Lung (tissue), 12 donors: ENCODE results near the gene NRG3. TPM values are rescaled to one million over a fixed set of nuclear protein-coding genes. Genes with fewer than 3 reads are reported as not detected.

Source experiments
- ATAC-seq: fragments of 200-7000 bp; cut with Tn5 transposase; one replicate; pipeline ENCODE4 v1.9.1; 2020; ENCODE audit warnings: moderate number of reproducible peaks; ENCODE audit not compliant: insufficient read depth, low FRiP score
- DNase-seq, 3 donors: peaks; one replicate each; pipeline ENCODE4 v3.0.0-alpha.2; 2013 to 2017
- H3K27ac ChIP-seq, 2 donors: one replicate each; pipeline ENCODE4 v1.5.1; 2013; ENCODE audit warnings: mild to moderate bottlenecking in 2 of 2, moderate library complexity in 2 of 2, control low read depth in 1 of 2, inconsistent platforms in 1 of 2, low read depth in 1 of 2, low read length in 1 of 2
- H3K27me3 ChIP-seq, 3 donors: one replicate each; pipeline ENCODE4 v1.5.1; 2013; ENCODE audit warnings: low read length in 2 of 3; ENCODE audit not compliant: control insufficient read depth in 3 of 3, insufficient read depth in 3 of 3
- H3K36me3 ChIP-seq, 4 donors: one replicate each; pipeline ENCODE4 v1.5.1; 2013; ENCODE audit warnings: low read length in 4 of 4, mild to moderate bottlenecking in 1 of 4, moderate library complexity in 1 of 4; ENCODE audit not compliant: control insufficient read depth in 4 of 4, insufficient read depth in 4 of 4
- H3K4me1 ChIP-seq, 5 donors: one replicate each; pipeline ENCODE4 v1.5.1; 2013; ENCODE audit warnings: low read length in 5 of 5, mild to moderate bottlenecking in 2 of 5, moderate library complexity in 1 of 5; ENCODE audit not compliant: control insufficient read depth in 5 of 5, insufficient read depth in 5 of 5
- H3K4me3 ChIP-seq: one replicate; pipeline ENCODE4 v1.5.1; 2013; ENCODE audit warnings: mild to moderate bottlenecking, control low read depth, moderate library complexity
- H3K9ac ChIP-seq, 2 donors: one replicate each; pipeline ENCODE4 v1.5.1; 2013; ENCODE audit warnings: low read length in 2 of 2, control low read depth in 1 of 2; ENCODE audit not compliant: insufficient read depth in 1 of 2
- H3K9me3 ChIP-seq, 4 donors: one replicate each; pipeline ENCODE4 v1.5.1; 2013; ENCODE audit warnings: low read length in 3 of 4, mild to moderate bottlenecking in 1 of 4, moderate library complexity in 1 of 4; ENCODE audit not compliant: control insufficient read depth in 4 of 4, insufficient read depth in 3 of 4
- WGBS, 2 donors: extraction: QIAGEN DNeasy Blood & Tissue Kit; methylation state at CpG; one replicate each; pipeline ENCODE4 v1.1.7; 2013; 5-methylcytosine and 5-hydroxymethylcytosine counted together
- polyA plus RNA-seq, 2 donors: library from polyadenylated mRNA; stranded (reverse); fragments of 200-250 nt; gene quantifications; one replicate each; pipeline ENCODE4 v1.2.1, GENCODE V29; 2013
- total RNA-seq, 2 donors: library from RNA; depleted of rRNA in 1 of 2; stranded (reverse); fragments of >200 nt in 1 of 2; gene quantifications; one replicate each; pipeline ENCODE4 v1.2.1, GENCODE V29; 2014 to 2021
- TF ChIP-seq, protein P1 (sequence below): IDR thresholded peaks from 2 replicates; pipeline ENCODE4 v1.5.1; 2012; ENCODE audit warnings: mild to moderate bottlenecking; ENCODE audit errors: control extremely low read depth, extremely low read depth
- donor health status: control.
- donor health status: control.
- donor health status: Bipolar disorder and iron deficiency.
- donor health status: healthy.
- donor health status: DM: yes; HTN: yes; CAD: no.

Gene NRG3
- total and polyA plus RNA-seq, 4 donors, result 0.49 to 2.0 (median 0.84) TPM

- Histone ChIP-seq H3K9ac (no peak overlapping the region), H3K27ac (peak overlapping the region in 1 of 2 donors; percentile 15), H3K27me3 (no peaks in the 10 kb centered on the region), H3K36me3 (no peaks in the 10 kb centered on the region), H3K4me1 (no peaks in the 10 kb centered on the region), H3K4me3 (no peak overlapping the region), H3K9me3 (no peaks in the 10 kb centered on the region)
- ATAC-seq (no peak), DNase-seq (peak in 1 of 3 donors; percentile 6)
- 57 to 58% methylated on average over 10 of the region's 10 CpGs for WGBS, 2 donors
- TF ChIP-seq, protein P1, sequence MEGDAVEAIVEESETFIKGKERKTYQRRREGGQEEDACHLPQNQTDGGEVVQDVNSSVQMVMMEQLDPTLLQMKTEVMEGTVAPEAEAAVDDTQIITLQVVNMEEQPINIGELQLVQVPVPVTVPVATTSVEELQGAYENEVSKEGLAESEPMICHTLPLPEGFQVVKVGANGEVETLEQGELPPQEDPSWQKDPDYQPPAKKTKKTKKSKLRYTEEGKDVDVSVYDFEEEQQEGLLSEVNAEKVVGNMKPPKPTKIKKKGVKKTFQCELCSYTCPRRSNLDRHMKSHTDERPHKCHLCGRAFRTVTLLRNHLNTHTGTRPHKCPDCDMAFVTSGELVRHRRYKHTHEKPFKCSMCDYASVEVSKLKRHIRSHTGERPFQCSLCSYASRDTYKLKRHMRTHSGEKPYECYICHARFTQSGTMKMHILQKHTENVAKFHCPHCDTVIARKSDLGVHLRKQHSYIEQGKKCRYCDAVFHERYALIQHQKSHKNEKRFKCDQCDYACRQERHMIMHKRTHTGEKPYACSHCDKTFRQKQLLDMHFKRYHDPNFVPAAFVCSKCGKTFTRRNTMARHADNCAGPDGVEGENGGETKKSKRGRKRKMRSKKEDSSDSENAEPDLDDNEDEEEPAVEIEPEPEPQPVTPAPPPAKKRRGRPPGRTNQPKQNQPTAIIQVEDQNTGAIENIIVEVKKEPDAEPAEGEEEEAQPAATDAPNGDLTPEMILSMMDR, result no peak
Observed at GRCh38 chr10:82278401-82279182, 403.6 kb downstream of the NRG3 start.

- Histone ChIP-seq H3K4me3 (no peak overlapping the region), H3K36me3 (no peaks in the 10 kb centered on the region), H3K9me3 (no peaks in the 10 kb centered on the region), H3K27ac (no peak overlapping the region), H3K9ac (no peak overlapping the region), H3K4me1 (peaks cover 0 to 3% (median 0%) of the 10 kb centered on the region in 5 donors), H3K27me3 (no peaks in the 10 kb centered on the region)
- DNase-seq (no peak), ATAC-seq (no peak)
- TF ChIP-seq, protein P1, result no peak
- WGBS, 2 donors, result 65 to 75% methylated on average over 8 of the region's 8 CpGs
Observed at GRCh38 chr10:82282782-82283456, 407.9 kb downstream of the NRG3 start.

GRCh38 chr10:82284180-82284579 lies 409.2 kb downstream of the NRG3 start:
- no peak overlapping the region for H3K4me3 ChIP-seq
- H3K9ac ChIP-seq, result no peak overlapping the region
- TF ChIP-seq, protein P1, result no peak
- H3K9me3 ChIP-seq, result no peaks in the 10 kb centered on the region
- no peaks in the 10 kb centered on the region for H3K36me3 ChIP-seq
- 86 to 94% methylated on average over 2 of the region's 2 CpGs for WGBS, 2 donors
- no peaks in the 10 kb centered on the region for H3K27me3 ChIP-seq
- no peak overlapping the region for H3K27ac ChIP-seq
- DNase-seq (no peak), ATAC-seq (no peak)
- peaks cover 0 to 3% (median 0%) of the 10 kb centered on the region in 5 donors for H3K4me1 ChIP-seq
